RKO (cell line): ENCODE data around the gene LRRC40.
"Not testable (repeated sequence)": the region's sequence is repeated elsewhere in the genome, so short reads cannot be mapped to it uniquely, and the experiment has no call there.

Source experiments
- DNase-seq: peaks from one replicate; pipeline ENCODE4 v3.0.0-alpha.2; 2016; ENCODE audit warnings: low spot score

LRRC40 gene

GRCh38 chr1:70205434-70206118, at the start of gene LRRC40:
LRRC40 (minus strand) TSS chr1:70205579; CDS start chr1:70205540, 39 bp downstream.
- peak; percentile 94 for DNase-seq

- DNase-seq, result no peak
Measured at GRCh38 chr1:70248729-70249128, 43.4 kb upstream of the LRRC40 start.

GRCh38 chr1:70247768-70248167, 42.4 kb upstream of the LRRC40 start:
- peak; percentile 62 for DNase-seq

GRCh38 chr1:70247122-70247521, 41.7 kb upstream of the LRRC40 start:
- no peak for DNase-seq

GRCh38 chr1:70239940-70240339, 34.6 kb upstream of the LRRC40 start:
- no peak for DNase-seq

GRCh38 chr1:70234733-70235132, 29.4 kb upstream of the LRRC40 start:
- no peak for DNase-seq

GRCh38 chr1:70231475-70231874, 26.1 kb upstream of the LRRC40 start:
- DNase-seq, result no peak

- no peak for DNase-seq
Measured at GRCh38 chr1:70228670-70229069, 23.3 kb upstream of the LRRC40 start.

- no peak for DNase-seq
Measured at GRCh38 chr1:70227439-70227838, 22.1 kb upstream of the LRRC40 start.

GRCh38 chr1:70224954-70225353, 19.6 kb upstream of the LRRC40 start:
- DNase-seq, result no peak

- DNase-seq, result no peak
Measured at GRCh38 chr1:70222716-70223235, 17.4 kb upstream of the LRRC40 start.

GRCh38 chr1:70221238-70222121, 16.1 kb upstream of the LRRC40 start, which contains the start of gene SRSF11:
SRSF11 (plus strand) TSS chr1:70221380; CDS start chr1:70221637, 257 bp downstream.
- DNase-seq, result peak; percentile 93

GRCh38 chr1:70220517-70221237, 15.3 kb upstream of the LRRC40 start:
- no peak for DNase-seq

GRCh38 chr1:70220015-70220414, 14.6 kb upstream of the LRRC40 start:
- DNase-seq, result no peak

GRCh38 chr1:70211541-70211940, 6.2 kb upstream of the LRRC40 start:
- no peak for DNase-seq

GRCh38 chr1:70210820-70211219, 5.4 kb upstream of the LRRC40 start:
- no peak for DNase-seq

- DNase-seq, result no peak
Measured at GRCh38 chr1:70208292-70208691, 2.9 kb upstream of the LRRC40 start.

GRCh38 chr1:70207492-70207891, 2.1 kb upstream of the LRRC40 start:
- no peak for DNase-seq

- DNase-seq, result not testable (repeated sequence)
Measured at GRCh38 chr1:70206833-70207232, 1.5 kb upstream of the LRRC40 start.

GRCh38 chr1:70205071-70205433, 327 bp downstream of the LRRC40 start:
- DNase-seq, result no peak

- no peak for DNase-seq
Measured at GRCh38 chr1:70204600-70204999, 779 bp downstream of the LRRC40 start.

- no peak for DNase-seq
Measured at GRCh38 chr1:70204139-70204538, 1.2 kb downstream of the LRRC40 start.
